HepG2 (cell line): ENCODE data around the gene NIP7. TPM values are rescaled to one million over a fixed set of nuclear protein-coding genes. Genes with fewer than 3 reads are reported as not detected.

Experiments
- BCL6 ChIP-seq: IDR thresholded peaks from 2 replicates; pipeline ENCODE4 v1.6.1; 2016; ENCODE audit warnings: missing genetic modification reagents, missing compliant biosample characterization
- ESRRA ChIP-seq: sonication (generic); formaldehyde crosslinking; IDR thresholded peaks from 2 replicates; pipeline ENCODE4 v1.5.1; 2020; ENCODE audit warnings: mild to moderate bottlenecking, low read depth, missing genetic modification reagents
- JUNB ChIP-seq: sonication (generic); formaldehyde crosslinking; IDR thresholded peaks from 2 replicates; pipeline ENCODE4 v1.8.0; 2022; ENCODE audit warnings: missing genetic modification reagents, mild to moderate bottlenecking, borderline replicate concordance
- KDM2A ChIP-seq: sonication (generic); formaldehyde crosslinking; IDR thresholded peaks from 2 replicates; pipeline ENCODE4 v1.4.0; 2020; ENCODE audit warnings: low read depth, missing genetic modification reagents, borderline replicate concordance
- NFKB2 ChIP-seq: sonication (generic); formaldehyde crosslinking; IDR thresholded peaks from 2 replicates; pipeline ENCODE4 v1.4.0; 2020; ENCODE audit warnings: missing genetic modification reagents, borderline replicate concordance
- NRL ChIP-seq: sonication (generic); formaldehyde crosslinking; IDR thresholded peaks from 2 replicates; pipeline ENCODE4 v1.5.0; 2020; ENCODE audit warnings: missing genetic modification reagents, mild to moderate bottlenecking, moderate library complexity, borderline replicate concordance
- PAWR ChIP-seq: sonication (generic); formaldehyde crosslinking; IDR thresholded peaks from 2 replicates; pipeline ENCODE4 v1.4.0; 2020; ENCODE audit warnings: missing genetic modification reagents, mild to moderate bottlenecking, borderline replicate concordance
- POGK ChIP-seq: sonication (generic); formaldehyde crosslinking; conservative IDR thresholded peaks from 2 replicates; pipeline ENCODE4 v1.8.0; 2022; ENCODE audit warnings: mild to moderate bottlenecking, moderate library complexity, missing genetic modification reagents
- RELA ChIP-seq: sonication (generic); formaldehyde crosslinking; IDR thresholded peaks from 2 replicates; pipeline ENCODE4 v1.4.0; 2020; ENCODE audit warnings: missing genetic modification reagents
- ZNF3 ChIP-seq: IDR thresholded peaks from 2 replicates; pipeline ENCODE4 v1.7.0; 2017; ENCODE audit warnings: inconsistent platforms
- ZNF432 ChIP-seq: sonication (generic); formaldehyde crosslinking; IDR thresholded peaks from 2 replicates; pipeline ENCODE4 v1.5.0; 2020; ENCODE audit warnings: missing genetic modification reagents, mild to moderate bottlenecking, borderline replicate concordance
- ZNF576 ChIP-seq: sonication (generic); formaldehyde crosslinking; IDR thresholded peaks from 2 replicates; pipeline ENCODE4 v1.4.0; 2020; ENCODE audit warnings: mild to moderate bottlenecking, missing genetic modification reagents
- ZSCAN12 ChIP-seq: sonication (generic); formaldehyde crosslinking; IDR thresholded peaks from 2 replicates; pipeline ENCODE4 v1.9.0; 2021; ENCODE audit warnings: mild to moderate bottlenecking, missing genetic modification reagents
- ZSCAN5A ChIP-seq: sonication (generic); formaldehyde crosslinking; IDR thresholded peaks from 2 replicates; pipeline ENCODE4 v1.8.0; 2022; ENCODE audit warnings: mild to moderate bottlenecking, missing genetic modification reagents, borderline replicate concordance
- polyA plus RNA-seq, 8 experiments: library from polyadenylated mRNA; depleted of rRNA in 3 of 8; stranded (reverse) in 7 of 8; unstranded in 1 of 8; fragments of >200 nt; fragmentation: Illumina TruSeq in 4 of 8; extraction: Trizol in 4 of 8; gene quantifications; 2 replicates each; pipeline versions ENCODE4 v1.2.1 to v1.2.3, GENCODE V29; 2011 to 2016; ENCODE audit warnings: low read depth in 4 of 8, missing spikeins in 1 of 8, mixed read lengths in 1 of 8; ENCODE audit not compliant: insufficient read depth in 1 of 8
- total RNA-seq, 5 experiments: library from RNA; depleted of rRNA; stranded (reverse); fragments of >200 nt; fragmentation: Illumina TruSeq; extraction: Trizol; gene quantifications; 2 replicates each; pipeline ENCODE4 v1.2.3, GENCODE V29; 2016; ENCODE audit warnings: low read depth in 1 of 5
- TF ChIP-seq, protein P1 (sequence below): sonication (generic); formaldehyde crosslinking; IDR thresholded peaks from 2 replicates; pipeline ENCODE4 v1.8.0; 2022; ENCODE audit warnings: low read depth, missing genetic modification reagents
- TF ChIP-seq, protein P2 (sequence below): IDR thresholded peaks from 2 replicates; pipeline ENCODE4 v1.4.0; 2020; ENCODE audit warnings: mild to moderate bottlenecking, missing genetic modification reagents

Gene NIP7
- total and polyA plus RNA-seq, 2 of the 13 experiments (the other 11 are each of a cell fraction or from before 2014, with no cell fraction given), result 15.3 to 114 TPM

DNA sequence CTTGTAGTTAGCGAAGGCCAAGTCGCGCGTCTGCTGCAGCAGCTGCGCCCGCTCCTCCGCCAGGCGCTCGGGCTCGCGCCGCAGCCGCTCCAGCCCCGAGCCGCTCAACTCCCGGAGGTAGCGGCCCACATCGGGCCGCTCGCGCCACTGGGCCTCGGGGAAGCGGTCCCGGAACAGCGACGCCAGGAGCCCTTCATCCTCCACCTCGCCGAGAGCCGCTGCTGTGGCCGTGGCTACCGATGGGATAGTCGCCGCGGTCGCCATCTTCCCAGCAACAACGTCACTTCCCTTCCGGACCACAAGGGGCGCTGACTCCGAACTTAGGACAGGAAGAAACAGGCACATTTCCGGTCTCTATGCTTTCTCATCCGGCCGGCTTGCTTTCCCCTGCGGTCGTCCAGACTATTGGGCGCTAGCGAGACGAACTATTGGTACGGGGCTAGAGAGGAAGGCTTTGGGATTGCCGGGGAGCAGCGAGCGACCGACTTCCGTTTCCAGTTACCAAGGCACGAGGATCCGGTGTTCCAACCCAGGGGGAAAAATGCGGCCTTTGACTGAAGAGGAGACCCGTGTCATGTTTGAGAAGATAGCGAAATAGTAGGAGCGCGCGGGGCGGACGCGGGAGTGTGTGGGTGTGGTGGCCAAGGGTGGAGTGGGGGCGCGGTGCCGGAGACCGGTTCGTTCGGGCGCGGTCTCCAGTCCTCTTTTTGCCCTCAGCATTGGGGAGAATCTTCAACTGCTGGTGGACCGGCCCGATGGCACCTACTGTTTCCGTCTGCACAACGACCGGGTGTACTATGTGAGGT, at the start of gene NIP7, which contains the start of gene COG8 (continued):
- peak; percentile 97 for TF ChIP-seq ZSCAN5A (CRISPR knock-in tag)
- no peak for TF ChIP-seq JUNB (CRISPR knock-in tag)
- TF ChIP-seq, protein P1, sequence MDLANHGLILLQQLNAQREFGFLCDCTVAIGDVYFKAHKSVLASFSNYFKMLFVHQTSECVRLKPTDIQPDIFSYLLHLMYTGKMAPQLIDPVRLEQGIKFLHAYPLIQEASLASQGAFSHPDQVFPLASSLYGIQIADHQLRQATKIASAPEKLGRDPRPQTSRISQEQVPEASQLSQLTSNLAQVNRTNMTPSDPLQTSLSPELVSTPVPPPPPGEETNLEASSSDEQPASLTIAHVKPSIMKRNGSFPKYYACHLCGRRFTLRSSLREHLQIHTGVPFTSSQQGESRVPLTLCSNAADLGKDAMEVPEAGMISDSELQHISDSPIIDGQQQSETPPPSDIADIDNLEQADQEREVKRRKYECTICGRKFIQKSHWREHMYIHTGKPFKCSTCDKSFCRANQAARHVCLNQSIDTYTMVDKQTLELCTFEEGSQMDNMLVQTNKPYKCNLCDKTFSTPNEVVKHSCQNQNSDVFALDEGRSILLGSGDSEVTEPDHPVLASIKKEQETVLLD (CRISPR knock-in tag), result peak; percentile 85
- no peak for TF ChIP-seq ZNF3 (CRISPR knock-in tag)
- TF ChIP-seq ESRRA (CRISPR knock-in tag), result no peak
- TF ChIP-seq ZNF432, result no peak
- TF ChIP-seq, protein P2, sequence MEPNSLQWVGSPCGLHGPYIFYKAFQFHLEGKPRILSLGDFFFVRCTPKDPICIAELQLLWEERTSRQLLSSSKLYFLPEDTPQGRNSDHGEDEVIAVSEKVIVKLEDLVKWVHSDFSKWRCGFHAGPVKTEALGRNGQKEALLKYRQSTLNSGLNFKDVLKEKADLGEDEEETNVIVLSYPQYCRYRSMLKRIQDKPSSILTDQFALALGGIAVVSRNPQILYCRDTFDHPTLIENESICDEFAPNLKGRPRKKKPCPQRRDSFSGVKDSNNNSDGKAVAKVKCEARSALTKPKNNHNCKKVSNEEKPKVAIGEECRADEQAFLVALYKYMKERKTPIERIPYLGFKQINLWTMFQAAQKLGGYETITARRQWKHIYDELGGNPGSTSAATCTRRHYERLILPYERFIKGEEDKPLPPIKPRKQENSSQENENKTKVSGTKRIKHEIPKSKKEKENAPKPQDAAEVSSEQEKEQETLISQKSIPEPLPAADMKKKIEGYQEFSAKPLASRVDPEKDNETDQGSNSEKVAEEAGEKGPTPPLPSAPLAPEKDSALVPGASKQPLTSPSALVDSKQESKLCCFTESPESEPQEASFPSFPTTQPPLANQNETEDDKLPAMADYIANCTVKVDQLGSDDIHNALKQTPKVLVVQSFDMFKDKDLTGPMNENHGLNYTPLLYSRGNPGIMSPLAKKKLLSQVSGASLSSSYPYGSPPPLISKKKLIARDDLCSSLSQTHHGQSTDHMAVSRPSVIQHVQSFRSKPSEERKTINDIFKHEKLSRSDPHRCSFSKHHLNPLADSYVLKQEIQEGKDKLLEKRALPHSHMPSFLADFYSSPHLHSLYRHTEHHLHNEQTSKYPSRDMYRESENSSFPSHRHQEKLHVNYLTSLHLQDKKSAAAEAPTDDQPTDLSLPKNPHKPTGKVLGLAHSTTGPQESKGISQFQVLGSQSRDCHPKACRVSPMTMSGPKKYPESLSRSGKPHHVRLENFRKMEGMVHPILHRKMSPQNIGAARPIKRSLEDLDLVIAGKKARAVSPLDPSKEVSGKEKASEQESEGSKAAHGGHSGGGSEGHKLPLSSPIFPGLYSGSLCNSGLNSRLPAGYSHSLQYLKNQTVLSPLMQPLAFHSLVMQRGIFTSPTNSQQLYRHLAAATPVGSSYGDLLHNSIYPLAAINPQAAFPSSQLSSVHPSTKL (CRISPR knock-in tag), result peak; percentile 70; the same call in 1 of the 2 replicates
- TF ChIP-seq PAWR (CRISPR knock-in tag), result peak; percentile 86; the same call in 1 of the 2 replicates
- TF ChIP-seq POGK (CRISPR knock-in tag), result no peak; the same call in 1 of the 2 replicates
- TF ChIP-seq BCL6 (CRISPR knock-in tag), result peak; percentile 44
- TF ChIP-seq NRL, result peak; percentile 94
- peak; percentile 99 for TF ChIP-seq KDM2A (CRISPR knock-in tag)
- peak; percentile 82; the same call in 1 of the 2 replicates for TF ChIP-seq NFKB2 (CRISPR knock-in tag)
- TF ChIP-seq ZNF576 (CRISPR knock-in tag), result 0 out of 2 replicates have a peak, but pooled peaks have one; percentile 63
- TF ChIP-seq RELA, result peak; percentile 56; the same call in 1 of the 2 replicates
- TF ChIP-seq ZSCAN12 (CRISPR knock-in tag), result 0 out of 2 replicates have a peak, but pooled peaks have one; percentile 70
